ENCODE measurements around the gene OSBPL7.

Gene OSBPL7

GRCh38 chr17:47821424-47822391, at the start of gene OSBPL7:
TSS of gene OSBPL7 (minus strand) at chr17:47821794. CDS start at chr17:47820278, 1,516 bp downstream.
- H3K4me3 ChIP-seq (ENCODE audit: low read depth, low read length): peak within 1 kb of the TSS; percentile 94
- DNase-seq (ENCODE audit: low read depth): peak; percentile 85
- TF ChIP-seq CTCF (IDR thresholded peaks at IDR 0.05; ENCODE audit: insufficient read depth, low read depth, low read length, missing control alignments): peak; percentile 22

- no peak overlapping the region for H3K4me3 ChIP-seq (ENCODE audit: low read depth, low read length)
- DNase-seq (ENCODE audit: low read depth): no peak
- TF ChIP-seq CTCF (IDR thresholded peaks at IDR 0.05; ENCODE audit: insufficient read depth, low read depth, low read length, missing control alignments): no peak
These were observed 49.5 kb upstream of the OSBPL7 start for GRCh38 chr17:47871048-47871447.

- no peak for TF ChIP-seq CTCF (IDR thresholded peaks at IDR 0.05; ENCODE audit: insufficient read depth, low read depth, low read length, missing control alignments)
- DNase-seq (ENCODE audit: low read depth): no peak
- no peak overlapping the region for H3K4me3 ChIP-seq (ENCODE audit: low read depth, low read length)
These were observed 48.5 kb upstream of the OSBPL7 start for GRCh38 chr17:47870056-47870455.

GRCh38 chr17:47869114-47869513, 47.5 kb upstream of the OSBPL7 start:
- H3K4me3 ChIP-seq (ENCODE audit: low read depth, low read length): no peak overlapping the region
- no peak for DNase-seq (ENCODE audit: low read depth)
- no peak for TF ChIP-seq CTCF (IDR thresholded peaks at IDR 0.05; ENCODE audit: insufficient read depth, low read depth, low read length, missing control alignments)

- DNase-seq (ENCODE audit: low read depth): no peak
- TF ChIP-seq CTCF (IDR thresholded peaks at IDR 0.05; ENCODE audit: insufficient read depth, low read depth, low read length, missing control alignments): no peak
- no peak overlapping the region for H3K4me3 ChIP-seq (ENCODE audit: low read depth, low read length)
These were observed 46.4 kb upstream of the OSBPL7 start for GRCh38 chr17:47867813-47868533.

GRCh38 chr17:47866941-47867340, 45.3 kb upstream of the OSBPL7 start:
- no peak for DNase-seq (ENCODE audit: low read depth)
- no peak overlapping the region for H3K4me3 ChIP-seq (ENCODE audit: low read depth, low read length)
- TF ChIP-seq CTCF (IDR thresholded peaks at IDR 0.05; ENCODE audit: insufficient read depth, low read depth, low read length, missing control alignments): no peak
